ENCODE results near the gene MYO1D.

- no peak for TF ChIP-seq CTCF (IDR thresholded peaks at IDR 0.05; ENCODE audit: insufficient read depth, low read depth, low read length)
- no peak for TF ChIP-seq EZH2 (IDR thresholded peaks at IDR 0.05; ENCODE audit: insufficient read depth, low read length)
These were observed 385.3 kb downstream of the MYO1D start for GRCh38 chr17:32491371-32492263.
